PFSK-1 (cell line): ENCODE results near the gene GALNT18.

Experiments
- FOXP2 ChIP-seq: optimal IDR thresholded peaks from 2 replicates; pipeline ENCODE3; 2011; ENCODE audit warnings: borderline replicate concordance, control low read depth, inconsistent platforms; ENCODE audit not compliant: insufficient read depth; ENCODE audit errors: extremely low read length, extremely low read depth
- POLR2AphosphoS5 ChIP-seq: IDR thresholded peaks from 2 replicates; pipeline ENCODE4 v1.6.1; 2012; ENCODE audit warnings: low read depth, mild to moderate bottlenecking, control low read depth, low read length, moderate library complexity
- SIN3A ChIP-seq: IDR thresholded peaks from 2 replicates; pipeline ENCODE4 v1.6.1; 2012; ENCODE audit warnings: mild to moderate bottlenecking, low read length, moderate library complexity, borderline replicate concordance; ENCODE audit not compliant: insufficient read depth
- TAF1 ChIP-seq: IDR thresholded peaks from 2 replicates; pipeline ENCODE4 v1.6.1; 2012; ENCODE audit warnings: low read length, control low read depth, borderline replicate concordance; ENCODE audit not compliant: insufficient read depth

DNA sequence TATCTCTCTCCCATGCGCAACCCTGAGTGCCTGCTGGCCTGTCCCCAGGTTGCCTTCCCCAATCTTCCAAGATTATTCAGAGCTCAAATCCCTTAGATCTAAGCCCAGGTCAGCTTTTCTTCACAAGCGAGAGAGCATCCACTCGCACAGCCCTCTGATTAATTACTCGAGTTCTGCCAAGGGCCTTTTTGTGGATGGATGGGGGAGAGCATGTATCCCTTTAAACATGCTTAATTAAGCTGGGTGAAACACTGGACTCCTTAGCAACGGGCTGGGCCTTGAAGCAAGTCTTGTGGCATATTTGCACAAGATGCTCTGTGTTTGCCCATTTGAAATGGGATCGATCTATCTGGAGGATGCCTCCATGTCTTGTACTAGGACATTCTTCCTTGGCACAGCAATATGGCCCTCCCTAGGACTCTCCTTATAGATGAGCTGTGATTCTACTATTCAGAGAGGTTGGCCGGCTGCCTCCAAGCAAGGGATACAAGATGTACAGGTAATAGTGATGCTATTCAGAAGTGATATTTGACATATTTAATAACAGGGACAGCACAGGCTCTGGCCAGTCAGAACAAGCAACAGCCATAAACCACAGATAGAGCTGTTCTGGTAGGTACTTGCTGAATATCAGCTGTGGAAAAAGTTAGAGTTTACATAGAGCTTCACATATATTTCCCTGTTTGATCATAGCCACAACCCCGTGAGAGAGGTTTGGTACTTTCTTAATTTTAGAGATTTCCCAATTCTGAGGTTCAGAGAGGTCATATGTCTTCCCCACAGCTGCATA, 394.3 kb downstream of the GALNT18 start:
- no peak for TF ChIP-seq POLR2AphosphoS5
- no peak for TF ChIP-seq TAF1
- no peak for TF ChIP-seq FOXP2
- no peak for TF ChIP-seq SIN3A
